Caco-2 (cell line): Measurements from ENCODE around the gene PHF20. TPM values are rescaled to one million over a fixed set of nuclear protein-coding genes. Genes with fewer than 3 reads are reported as not detected.

Source experiments
- BruUV-seq: library from RNA; stranded (reverse); fragments of 400-500 nt; replicated peaks from 2 replicates; lab custom pipeline; 2021; lab: Mats Ljungman, UMichigan
- CTCF ChIA-PET: fragments of 300-600 bp; sonication (Branson Sonifier 250); formaldehyde crosslinking; loops from one replicate; lab custom pipeline; 2022; ENCODE audit warnings: antibody characterized with exemption; lab: Charles Lee
- POLR2A ChIA-PET: fragments of 300-600 bp; sonication (Branson Sonifier 250); formaldehyde crosslinking; loops from one replicate; lab custom pipeline; 2022; ENCODE audit warnings: antibody characterized with exemption; lab: Charles Lee
- DNase-seq, 2 experiments: peaks; one replicate each; pipeline versions ENCODE4 v3.0.0 to v3.0.0-alpha.2; 2020 to 2022
- H3K27me3 ChIP-seq: replicated peaks from 2 replicates; pipeline ENCODE4 v1.6.0; 2011; ENCODE audit warnings: low read length; ENCODE audit not compliant: control insufficient read depth, insufficient read depth
- H3K36me3 ChIP-seq: 2 replicates; pipeline ENCODE4 v1.5.1; 2011; ENCODE audit warnings: low read length; ENCODE audit not compliant: control insufficient read depth, insufficient read depth
- H3K4me1 ChIP-seq: fragments of 250-450 bp; sonication (Bioruptor Pico); 2 replicates; pipeline ENCODE4 v1.5.1; 2020; ENCODE audit warnings: mild to moderate bottlenecking
- H3K4me3 ChIP-seq: 2 replicates; pipeline ENCODE4 v1.5.1; 2011; ENCODE audit warnings: low read depth, mild to moderate bottlenecking, control low read depth, low read length
- H3K9me3 ChIP-seq: fragments of 250-450 bp; sonication (Bioruptor Pico); 2 replicates; pipeline ENCODE4 v1.5.1; 2020; ENCODE audit warnings: mild to moderate bottlenecking, moderate library complexity
- H3K27ac Mint-ChIP-seq: one replicate; pipeline ENCODE4 v1.8.0; 2022; ENCODE audit warnings: mixed read lengths; ENCODE audit not compliant: unreplicated experiment
- H3K27me3 Mint-ChIP-seq: one replicate; pipeline ENCODE4 v1.8.0; 2022; ENCODE audit warnings: mixed read lengths; ENCODE audit not compliant: insufficient read depth, unreplicated experiment
- H3K36me3 Mint-ChIP-seq: one replicate; pipeline ENCODE4 v1.8.0; 2022; ENCODE audit warnings: mild to moderate bottlenecking, mixed read lengths; ENCODE audit not compliant: insufficient read depth, unreplicated experiment
- H3K4me1 Mint-ChIP-seq: one replicate; pipeline ENCODE4 v1.8.0; 2022; ENCODE audit warnings: low read depth, mixed read lengths; ENCODE audit not compliant: unreplicated experiment
- H3K4me3 Mint-ChIP-seq: one replicate; pipeline ENCODE4 v1.8.0; 2022; ENCODE audit warnings: mild to moderate bottlenecking, moderate library complexity, mixed read lengths; ENCODE audit not compliant: unreplicated experiment
- H3K9me3 Mint-ChIP-seq: one replicate; pipeline ENCODE4 v1.8.0; 2022; ENCODE audit warnings: mixed read lengths; ENCODE audit not compliant: unreplicated experiment
- intact Hi-C: fragments of 100-400 bp; cut with micrococcal nuclease; formaldehyde crosslinking; loops from one replicate; pipeline ENCODE4 v1.10.0; 2022; ENCODE audit not compliant: unreplicated experiment
- total RNA-seq: library from RNA; stranded (reverse); gene quantifications from 2 replicates; pipeline ENCODE4 v1.2.3, GENCODE V29; 2022
- TF ChIP-seq, protein P1 (sequence below), 2 experiments: fragments of 200-600 bp in 1 of 2; IDR thresholded peaks; 1 replicate in 1 of 2; 2 replicates in 1 of 2; pipeline versions ENCODE4 v1.5.1 to v1.8.0; 2011 to 2022; ENCODE audit warnings: antibody characterized with exemption in 1 of 2, control low read depth in 1 of 2, inconsistent platforms in 1 of 2, low read depth in 1 of 2, low read length in 1 of 2, mild to moderate bottlenecking in 1 of 2, moderate library complexity in 1 of 2; ENCODE audit not compliant: insufficient read depth in 1 of 2, severe bottlenecking in 1 of 2, unreplicated experiment in 1 of 2

The PHF20 gene
- total RNA-seq, 1 experiment from 2014 or later: 109 TPM

DNA sequence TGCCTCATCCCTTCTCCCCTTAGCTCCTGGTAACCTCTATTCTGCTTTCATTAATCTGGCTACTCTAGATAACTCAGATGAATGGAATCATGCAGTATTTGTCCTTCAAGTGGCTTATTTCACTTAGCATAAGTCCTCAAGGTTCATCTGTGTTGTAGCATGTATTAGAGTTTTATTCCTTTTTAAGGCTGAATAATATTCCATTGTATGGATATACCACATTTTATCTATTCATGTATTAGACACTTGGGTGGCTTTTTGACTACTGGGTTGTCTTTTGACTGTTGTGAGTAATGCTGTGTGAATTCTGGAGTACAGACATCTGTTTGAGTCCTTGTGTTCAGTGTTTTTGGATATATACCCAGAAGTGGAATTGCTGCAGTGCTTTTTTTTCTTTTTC, 58.4 kb downstream of the PHF20 start:
- BruUV-seq: no TSS peak
- CTCF ChIA-PET: no interaction called here
- POLR2A ChIA-PET: interaction anchor here (0.5 kb wide), 1 partner anchor 1009 kb away, joined by 7 read pairs; no protein-coding TSS in a partner anchor

GRCh38 chr20:35831029-35831428, 59.2 kb downstream of the PHF20 start:
- H3K4me1 Mint-ChIP-seq: peaks cover 13% of the 10 kb centered on the region
- no peaks in the 10 kb centered on the region for H3K9me3 Mint-ChIP-seq

More for the DNA sequence above, 58.4 kb downstream of the PHF20 start:
- Mint-ChIP-seq H3K4me1 (peaks cover 13% of the 10 kb centered on the region), H3K27me3 (no peaks in the 10 kb centered on the region), H3K27ac (no peak overlapping the region), H3K36me3 (peaks cover 25% of the 10 kb centered on the region), H3K9me3 (no peaks in the 10 kb centered on the region), H3K4me3 (no peak overlapping the region)
- TF ChIP-seq, protein P1, sequence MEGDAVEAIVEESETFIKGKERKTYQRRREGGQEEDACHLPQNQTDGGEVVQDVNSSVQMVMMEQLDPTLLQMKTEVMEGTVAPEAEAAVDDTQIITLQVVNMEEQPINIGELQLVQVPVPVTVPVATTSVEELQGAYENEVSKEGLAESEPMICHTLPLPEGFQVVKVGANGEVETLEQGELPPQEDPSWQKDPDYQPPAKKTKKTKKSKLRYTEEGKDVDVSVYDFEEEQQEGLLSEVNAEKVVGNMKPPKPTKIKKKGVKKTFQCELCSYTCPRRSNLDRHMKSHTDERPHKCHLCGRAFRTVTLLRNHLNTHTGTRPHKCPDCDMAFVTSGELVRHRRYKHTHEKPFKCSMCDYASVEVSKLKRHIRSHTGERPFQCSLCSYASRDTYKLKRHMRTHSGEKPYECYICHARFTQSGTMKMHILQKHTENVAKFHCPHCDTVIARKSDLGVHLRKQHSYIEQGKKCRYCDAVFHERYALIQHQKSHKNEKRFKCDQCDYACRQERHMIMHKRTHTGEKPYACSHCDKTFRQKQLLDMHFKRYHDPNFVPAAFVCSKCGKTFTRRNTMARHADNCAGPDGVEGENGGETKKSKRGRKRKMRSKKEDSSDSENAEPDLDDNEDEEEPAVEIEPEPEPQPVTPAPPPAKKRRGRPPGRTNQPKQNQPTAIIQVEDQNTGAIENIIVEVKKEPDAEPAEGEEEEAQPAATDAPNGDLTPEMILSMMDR (IDR thresholded peaks at IDR 0.05; ENCODE audit: insufficient read depth in 1 of 2, low read depth in 1 of 2, low read length in 1 of 2, severe bottlenecking in 1 of 2, unreplicated experiment in 1 of 2): no peak
- peaks cover 4% of the 10 kb centered on the region; the same call in 1 of the 2 replicates for H3K9me3 ChIP-seq
- H3K4me3 ChIP-seq: no peak overlapping the region
- H3K36me3 ChIP-seq: no peaks in the 10 kb centered on the region; the same call in 1 of the 2 replicates
- H3K27me3 ChIP-seq: no peaks in the 10 kb centered on the region
- no peak for DNase-seq
- H3K4me1 ChIP-seq: peaks cover 5% of the 10 kb centered on the region; the same call in 1 of the 2 replicates
- intact Hi-C loops: no loop called here

GRCh38 chr20:35831971-35832370, 60.2 kb downstream of the PHF20 start:
- Histone ChIP-seq H3K4me3 (no peak overlapping the region), H3K36me3 (no peaks in the 10 kb centered on the region; the same call in 1 of the 2 replicates), H3K4me1 (peaks cover 5% of the 10 kb centered on the region; the same call in 1 of the 2 replicates), H3K27me3 (no peaks in the 10 kb centered on the region), H3K9me3 (peaks cover 4% of the 10 kb centered on the region; the same call in 1 of the 2 replicates)
- H3K27me3 Mint-ChIP-seq: no peaks in the 10 kb centered on the region
- TF ChIP-seq, protein P1 (IDR thresholded peaks at IDR 0.05; ENCODE audit: insufficient read depth in 1 of 2, low read depth in 1 of 2, low read length in 1 of 2, severe bottlenecking in 1 of 2, unreplicated experiment in 1 of 2): no peak
- H3K27ac Mint-ChIP-seq: no peak overlapping the region
- intact Hi-C loops: no loop called here
- peaks cover 6% of the 10 kb centered on the region for H3K4me1 Mint-ChIP-seq
- H3K4me3 Mint-ChIP-seq: no peak overlapping the region
- no peak for DNase-seq
- ChIA-PET POLR2A (no interaction called here), CTCF (interaction anchor here (0.6 kb wide), 1 partner anchor 52 kb away, joined by 3 read pairs; no protein-coding TSS in a partner anchor)
- BruUV-seq: no TSS peak
- peaks cover 26% of the 10 kb centered on the region for H3K36me3 Mint-ChIP-seq
- H3K9me3 Mint-ChIP-seq: no peaks in the 10 kb centered on the region

More at GRCh38 chr20:35831029-35831428, 59.2 kb downstream of the PHF20 start:
- no peak for DNase-seq
- TF ChIP-seq, protein P1 (IDR thresholded peaks at IDR 0.05; ENCODE audit: insufficient read depth in 1 of 2, low read depth in 1 of 2, low read length in 1 of 2, severe bottlenecking in 1 of 2, unreplicated experiment in 1 of 2): no peak
- ChIA-PET POLR2A (interaction anchor here (0.5 to 0.7 kb wide), 2 partner anchors 59 to 1010 kb away, joined by 5 to 7 read pairs; partner anchors contain the start of gene PHF20), CTCF (no interaction called here)
- H3K36me3 ChIP-seq: no peaks in the 10 kb centered on the region; the same call in 1 of the 2 replicates
- intact Hi-C loops: no loop called here
- H3K27me3 ChIP-seq: no peaks in the 10 kb centered on the region
- H3K27me3 Mint-ChIP-seq: no peaks in the 10 kb centered on the region
- H3K36me3 Mint-ChIP-seq: peaks cover 25% of the 10 kb centered on the region
- peaks cover 4% of the 10 kb centered on the region; the same call in 1 of the 2 replicates for H3K9me3 ChIP-seq
- no peak overlapping the region for H3K4me3 Mint-ChIP-seq
- H3K4me3 ChIP-seq: no peak overlapping the region
- no TSS peak for BruUV-seq
- H3K27ac Mint-ChIP-seq: no peak overlapping the region
- H3K4me1 ChIP-seq: peaks cover 5% of the 10 kb centered on the region; the same call in 1 of the 2 replicates
